ENCODE data around the gene ARID1B.

DNA sequence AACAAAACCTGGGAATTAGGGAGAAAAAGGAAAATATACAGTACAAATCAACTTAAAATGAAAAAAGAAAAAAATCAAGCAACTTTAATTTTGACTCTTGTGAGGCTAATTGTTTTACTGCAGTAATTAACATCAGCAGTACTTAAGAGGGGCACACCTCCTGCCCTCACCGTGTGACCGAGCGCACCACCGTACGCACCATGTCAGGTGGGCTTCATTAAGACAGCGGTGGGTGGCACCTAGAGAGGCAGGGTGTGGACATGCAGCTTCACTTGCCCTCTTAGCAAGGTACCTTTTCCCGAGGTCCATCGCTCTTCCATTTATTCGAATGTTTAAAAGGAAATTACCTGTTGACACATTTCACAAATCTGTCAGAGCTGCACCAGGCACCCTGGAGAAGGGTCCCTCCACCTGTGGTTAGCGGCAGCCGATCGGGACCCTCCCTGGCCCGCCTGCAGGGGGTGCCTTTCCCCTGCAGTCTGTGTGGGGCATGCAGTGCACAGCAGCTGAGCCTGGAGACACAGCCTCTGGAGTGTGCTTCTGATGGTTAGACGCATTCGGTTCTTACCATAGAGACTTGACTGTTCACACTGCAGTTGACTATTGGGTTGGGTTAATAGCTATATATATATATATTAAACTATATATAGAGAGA, 362.0 kb downstream of the ARID1B start:
- no peak for TF ChIP-seq POLR2A (IDR thresholded peaks at IDR 0.05)
- TF ChIP-seq, protein P1, sequence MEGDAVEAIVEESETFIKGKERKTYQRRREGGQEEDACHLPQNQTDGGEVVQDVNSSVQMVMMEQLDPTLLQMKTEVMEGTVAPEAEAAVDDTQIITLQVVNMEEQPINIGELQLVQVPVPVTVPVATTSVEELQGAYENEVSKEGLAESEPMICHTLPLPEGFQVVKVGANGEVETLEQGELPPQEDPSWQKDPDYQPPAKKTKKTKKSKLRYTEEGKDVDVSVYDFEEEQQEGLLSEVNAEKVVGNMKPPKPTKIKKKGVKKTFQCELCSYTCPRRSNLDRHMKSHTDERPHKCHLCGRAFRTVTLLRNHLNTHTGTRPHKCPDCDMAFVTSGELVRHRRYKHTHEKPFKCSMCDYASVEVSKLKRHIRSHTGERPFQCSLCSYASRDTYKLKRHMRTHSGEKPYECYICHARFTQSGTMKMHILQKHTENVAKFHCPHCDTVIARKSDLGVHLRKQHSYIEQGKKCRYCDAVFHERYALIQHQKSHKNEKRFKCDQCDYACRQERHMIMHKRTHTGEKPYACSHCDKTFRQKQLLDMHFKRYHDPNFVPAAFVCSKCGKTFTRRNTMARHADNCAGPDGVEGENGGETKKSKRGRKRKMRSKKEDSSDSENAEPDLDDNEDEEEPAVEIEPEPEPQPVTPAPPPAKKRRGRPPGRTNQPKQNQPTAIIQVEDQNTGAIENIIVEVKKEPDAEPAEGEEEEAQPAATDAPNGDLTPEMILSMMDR (IDR thresholded peaks at IDR 0.05) = no peak
